ENCODE data around the gene JCHAIN.

JCHAIN gene

DNA sequence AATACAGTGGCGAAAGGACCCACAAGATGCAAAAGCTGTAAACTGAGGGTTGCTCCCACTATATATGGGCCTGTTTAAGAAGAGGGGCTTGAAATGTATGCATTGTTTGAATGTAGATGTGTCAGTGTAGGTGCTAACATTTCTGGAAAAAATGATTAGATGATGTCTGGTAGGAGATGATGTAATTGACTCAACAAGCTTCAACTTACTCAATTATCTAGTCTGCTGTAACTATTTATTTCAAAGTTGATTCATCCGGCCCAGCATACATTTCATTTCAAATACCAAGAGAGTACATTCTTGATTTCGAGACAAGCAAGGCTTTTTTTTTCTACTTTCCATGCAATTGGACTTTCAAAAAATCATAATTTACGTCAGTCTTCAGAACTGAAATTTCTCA, 47.0 kb downstream of the JCHAIN start:
- Histone ChIP-seq H3K9me3 (ENCODE audit: control extremely low read depth in 1 of 5, control insufficient read depth in 4 of 5, insufficient read depth in 2 of 5, low read depth in 1 of 5, low read length in 4 of 5) (no peaks in the 10 kb centered on the region), H3K27me3 (replicated peaks in 2 of 5; ENCODE audit: control insufficient read depth in 4 of 5, insufficient read depth in 5 of 5, low read length in 4 of 5) (no peaks in the 10 kb centered on the region), H3K4me1 (ENCODE audit: control extremely low read depth in 1 of 4, control insufficient read depth in 4 of 4, insufficient read depth in 4 of 4, low read length in 3 of 4) (peaks cover 0 to 5% (median 2%) of the 10 kb centered on the region in 4 experiments), H3K36me3 (ENCODE audit: control insufficient read depth in 4 of 4, insufficient read depth in 4 of 4, low read length in 3 of 4) (no peaks in the 10 kb centered on the region), H3K27ac (ENCODE audit: insufficient read depth in 1 of 2, low read depth in 1 of 2, low read length in 2 of 2, poor library complexity in 1 of 2, severe bottlenecking in 2 of 2) (no peak overlapping the region), H3K4me3 (ENCODE audit: control insufficient read depth in 1 of 7, extremely low read depth in 1 of 7, insufficient read depth in 4 of 7, low read depth in 2 of 7, low read length in 6 of 7) (no peak overlapping the region)
- WGBS (ENCODE audit: insufficient coverage) = 96% methylated on average over 3 of the region's 4 CpGs
- peak in 2 of 3 donors; percentile 39 to 51 for DNase-seq
- ChIA-PET CTCF (no interaction called here), POLR2A (no interaction called here)

DNA sequence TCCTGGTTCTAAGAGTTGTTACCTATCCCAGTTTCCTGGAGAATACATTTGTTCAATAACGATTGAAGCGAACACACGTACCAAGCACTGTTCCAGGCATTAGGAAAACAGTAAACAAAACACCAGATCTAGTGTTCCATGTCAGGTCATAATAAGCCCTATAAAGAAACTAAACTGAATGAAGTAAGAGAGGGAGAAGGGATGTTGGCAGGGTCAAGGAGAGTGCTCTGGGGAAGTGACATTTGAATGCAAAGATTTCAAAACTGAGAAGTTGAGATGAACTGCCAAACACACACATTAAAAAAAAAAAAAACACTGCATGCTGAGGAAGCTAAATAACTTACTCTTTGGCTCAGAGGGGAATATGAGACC, 52.1 kb downstream of the JCHAIN start:
- CTCF ChIA-PET = interaction anchor here (0.6 to 1.6 kb wide), 5 partner anchors 8 to 1097 kb away, joined by 3 read pairs; no protein-coding TSS in a partner anchor
- Histone ChIP-seq H3K9me3 (ENCODE audit: control extremely low read depth in 1 of 5, control insufficient read depth in 4 of 5, insufficient read depth in 2 of 5, low read depth in 1 of 5, low read length in 4 of 5) (no peaks in the 10 kb centered on the region), H3K27me3 (replicated peaks in 2 of 5; ENCODE audit: control insufficient read depth in 4 of 5, insufficient read depth in 5 of 5, low read length in 4 of 5) (no peaks in the 10 kb centered on the region), H3K4me1 (ENCODE audit: control extremely low read depth in 1 of 4, control insufficient read depth in 4 of 4, insufficient read depth in 4 of 4, low read length in 3 of 4) (peaks cover 0 to 15% (median 12%) of the 10 kb centered on the region in 4 experiments), H3K36me3 (ENCODE audit: control insufficient read depth in 4 of 4, insufficient read depth in 4 of 4, low read length in 3 of 4) (no peaks in the 10 kb centered on the region), H3K4me3 (ENCODE audit: control insufficient read depth in 1 of 7, extremely low read depth in 1 of 7, insufficient read depth in 4 of 7, low read depth in 2 of 7, low read length in 6 of 7) (peak overlapping the region in 1 of 7 experiments; percentile 60), H3K27ac (ENCODE audit: insufficient read depth in 1 of 2, low read depth in 1 of 2, low read length in 2 of 2, poor library complexity in 1 of 2, severe bottlenecking in 2 of 2) (no peak overlapping the region)
- POLR2A ChIA-PET = no interaction called here
- DNase-seq = peak in 2 of 3 donors; percentile 50 to 59
- no CpG with 5 or more reads among the region's 3 CpGs for WGBS (ENCODE audit: insufficient coverage)

DNA sequence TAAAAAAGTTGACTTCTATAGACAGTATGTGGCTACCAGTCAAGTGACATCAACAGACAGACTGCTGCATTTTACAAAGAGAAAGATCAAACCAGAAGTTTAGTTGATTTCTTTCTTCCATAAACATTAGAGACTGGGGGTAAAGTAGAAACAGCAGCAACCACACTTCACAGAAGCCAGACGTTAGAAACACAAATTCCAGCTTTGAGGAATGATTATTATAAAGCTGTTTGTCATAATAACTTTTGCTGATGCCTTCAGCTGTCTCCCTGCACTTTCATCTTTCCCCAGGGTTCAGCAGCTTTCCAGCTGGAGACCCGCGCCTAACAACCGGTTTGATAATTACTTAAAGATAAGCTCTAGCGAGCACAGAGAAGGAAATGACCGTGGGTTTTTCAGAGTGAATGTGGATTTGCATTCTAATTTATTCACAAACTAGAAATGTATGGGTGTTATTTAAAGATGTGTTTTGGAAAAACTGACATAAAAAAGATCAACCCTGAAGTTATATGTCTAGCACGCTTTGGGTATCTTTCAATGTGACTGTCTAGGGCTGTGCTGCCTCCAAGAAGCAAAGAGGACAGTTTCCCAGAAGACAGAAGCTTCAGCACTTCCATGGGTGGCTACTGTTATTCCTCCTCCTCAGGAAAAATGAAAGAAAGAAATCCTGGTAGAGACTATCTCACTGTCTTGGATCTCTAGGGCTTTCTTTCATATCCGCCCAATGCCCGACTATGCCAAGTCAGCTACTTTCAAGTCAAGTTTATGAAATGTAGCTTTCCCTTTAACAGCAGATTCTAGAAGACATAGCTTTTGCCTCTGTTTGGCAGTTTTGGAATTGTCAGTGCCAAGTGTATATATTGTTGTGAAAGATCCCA, 52.8 kb downstream of the JCHAIN start:
- Histone ChIP-seq H3K4me3 (ENCODE audit: control insufficient read depth in 1 of 7, extremely low read depth in 1 of 7, insufficient read depth in 4 of 7, low read depth in 2 of 7, low read length in 6 of 7) (peak overlapping the region in 2 of 7 experiments; percentile 22 to 60), H3K27me3 (replicated peaks in 2 of 5; ENCODE audit: control insufficient read depth in 4 of 5, insufficient read depth in 5 of 5, low read length in 4 of 5) (no peaks in the 10 kb centered on the region), H3K4me1 (ENCODE audit: control extremely low read depth in 1 of 4, control insufficient read depth in 4 of 4, insufficient read depth in 4 of 4, low read length in 3 of 4) (peaks cover 0 to 15% (median 12%) of the 10 kb centered on the region in 4 experiments), H3K9me3 (ENCODE audit: control extremely low read depth in 1 of 5, control insufficient read depth in 4 of 5, insufficient read depth in 2 of 5, low read depth in 1 of 5, low read length in 4 of 5) (no peaks in the 10 kb centered on the region), H3K27ac (ENCODE audit: insufficient read depth in 1 of 2, low read depth in 1 of 2, low read length in 2 of 2, poor library complexity in 1 of 2, severe bottlenecking in 2 of 2) (no peak overlapping the region), H3K36me3 (ENCODE audit: control insufficient read depth in 4 of 4, insufficient read depth in 4 of 4, low read length in 3 of 4) (no peaks in the 10 kb centered on the region)
- POLR2A ChIA-PET = no interaction called here
- 7% methylated on average over 4 of the region's 9 CpGs for WGBS (ENCODE audit: insufficient coverage)
- CTCF ChIA-PET = interaction anchor here (1.1 to 1.6 kb wide), 6 partner anchors 8 to 1098 kb away, joined by 3 read pairs; no protein-coding TSS in a partner anchor
- DNase-seq = no peak

DNA sequence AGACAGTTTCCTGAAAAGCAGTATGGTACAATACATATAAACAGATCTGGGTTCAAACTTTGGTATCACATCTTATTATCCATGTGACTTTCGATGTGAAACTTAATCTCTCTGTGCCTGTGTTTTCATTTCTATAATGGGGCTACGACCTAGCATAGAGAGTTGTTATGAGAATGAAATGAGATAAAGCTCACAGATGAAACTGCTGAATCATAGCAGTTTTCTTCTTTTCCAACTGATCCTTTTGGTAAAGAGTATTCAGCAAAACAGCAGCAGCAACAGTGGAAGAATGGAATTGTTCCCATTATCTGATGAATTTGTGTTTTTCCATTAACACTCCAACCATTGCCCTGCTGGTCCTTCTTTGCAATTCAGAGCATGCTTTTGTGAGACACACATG, 58.0 kb downstream of the JCHAIN start:
- no peak overlapping the region for H3K4me3 ChIP-seq (ENCODE audit: control insufficient read depth in 1 of 7, extremely low read depth in 1 of 7, insufficient read depth in 4 of 7, low read depth in 2 of 7, low read length in 6 of 7)
- peaks cover 0 to 2% (median 1%) of the 10 kb centered on the region in 4 experiments for H3K4me1 ChIP-seq (ENCODE audit: control extremely low read depth in 1 of 4, control insufficient read depth in 4 of 4, insufficient read depth in 4 of 4, low read length in 3 of 4)
- H3K27me3 ChIP-seq (replicated peaks in 2 of 5; ENCODE audit: control insufficient read depth in 4 of 5, insufficient read depth in 5 of 5, low read length in 4 of 5) = no peaks in the 10 kb centered on the region
- H3K36me3 ChIP-seq (ENCODE audit: control insufficient read depth in 4 of 4, insufficient read depth in 4 of 4, low read length in 3 of 4) = no peaks in the 10 kb centered on the region
- no peaks in the 10 kb centered on the region for H3K9me3 ChIP-seq (ENCODE audit: control extremely low read depth in 1 of 5, control insufficient read depth in 4 of 5, insufficient read depth in 2 of 5, low read depth in 1 of 5, low read length in 4 of 5)
- DNase-seq = no peak
- ChIA-PET POLR2A (no interaction called here), CTCF (no interaction called here)
- WGBS (ENCODE audit: insufficient coverage) = no CpG with 5 or more reads among the region's 2 CpGs
- no peak overlapping the region for H3K27ac ChIP-seq (ENCODE audit: insufficient read depth in 1 of 2, low read depth in 1 of 2, low read length in 2 of 2, poor library complexity in 1 of 2, severe bottlenecking in 2 of 2)

DNA sequence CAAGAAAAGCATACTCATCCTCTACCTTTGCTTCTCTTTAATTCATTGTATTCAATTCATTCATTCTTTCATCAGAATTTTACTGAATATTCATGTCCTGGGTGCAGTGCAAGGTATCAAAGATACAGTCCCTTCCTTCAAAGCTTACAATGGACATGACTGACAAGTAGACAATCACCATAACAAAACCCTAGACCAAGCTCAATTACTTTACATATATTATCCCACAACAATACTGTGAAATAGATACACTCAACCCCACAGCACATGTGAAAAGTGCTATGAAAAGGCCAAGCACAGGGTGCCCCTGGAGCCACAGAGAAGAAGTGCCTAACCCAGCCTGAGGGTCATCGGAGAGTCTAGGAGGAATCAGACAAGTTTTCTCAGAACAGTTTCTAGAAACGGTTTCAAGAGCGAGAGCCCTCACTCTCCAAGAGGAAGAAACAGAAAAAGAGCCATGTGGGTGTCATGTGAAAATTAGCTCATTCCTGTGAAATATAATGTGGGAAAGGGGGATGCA, 58.9 kb downstream of the JCHAIN start:
- DNase-seq = no peak
- ChIA-PET CTCF (interaction anchor here (1.1 kb wide), 1 partner anchor 37 kb away, joined by 3 read pairs; no protein-coding TSS in a partner anchor), POLR2A (no interaction called here)
- H3K27me3 ChIP-seq (replicated peaks in 2 of 5; ENCODE audit: control insufficient read depth in 4 of 5, insufficient read depth in 5 of 5, low read length in 4 of 5) = no peaks in the 10 kb centered on the region
- H3K27ac ChIP-seq (ENCODE audit: insufficient read depth in 1 of 2, low read depth in 1 of 2, low read length in 2 of 2, poor library complexity in 1 of 2, severe bottlenecking in 2 of 2) = no peak overlapping the region
- no peak overlapping the region for H3K4me3 ChIP-seq (ENCODE audit: control insufficient read depth in 1 of 7, extremely low read depth in 1 of 7, insufficient read depth in 4 of 7, low read depth in 2 of 7, low read length in 6 of 7)
- 93% methylated on average over 3 of the region's 3 CpGs for WGBS (ENCODE audit: insufficient coverage)
- H3K4me1 ChIP-seq (ENCODE audit: control extremely low read depth in 1 of 4, control insufficient read depth in 4 of 4, insufficient read depth in 4 of 4, low read length in 3 of 4) = no peaks in the 10 kb centered on the region
- no peaks in the 10 kb centered on the region for H3K9me3 ChIP-seq (ENCODE audit: control extremely low read depth in 1 of 5, control insufficient read depth in 4 of 5, insufficient read depth in 2 of 5, low read depth in 1 of 5, low read length in 4 of 5)
- no peaks in the 10 kb centered on the region for H3K36me3 ChIP-seq (ENCODE audit: control insufficient read depth in 4 of 4, insufficient read depth in 4 of 4, low read length in 3 of 4)

DNA sequence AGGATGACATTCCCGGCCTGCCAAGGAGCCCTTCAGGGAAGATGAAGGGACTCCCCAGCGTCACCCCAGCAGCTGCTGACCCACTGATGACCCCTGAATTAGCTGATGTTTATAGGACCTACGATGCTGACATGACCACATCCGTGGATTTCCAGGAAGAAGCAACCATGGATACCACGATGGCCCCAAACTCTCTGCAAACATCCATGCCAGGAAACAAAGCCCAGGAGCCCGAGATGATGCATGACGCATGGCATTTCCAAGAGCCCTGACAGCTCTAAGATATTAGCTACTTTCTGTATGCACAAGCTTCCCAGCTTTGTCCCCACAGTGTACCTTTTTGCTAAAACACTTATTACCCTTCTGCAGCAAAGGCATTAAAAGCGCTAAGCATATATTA, 59.8 kb downstream of the JCHAIN start:
- no peaks in the 10 kb centered on the region for H3K36me3 ChIP-seq (ENCODE audit: control insufficient read depth in 4 of 4, insufficient read depth in 4 of 4, low read length in 3 of 4)
- no peaks in the 10 kb centered on the region for H3K27me3 ChIP-seq (replicated peaks in 2 of 5; ENCODE audit: control insufficient read depth in 4 of 5, insufficient read depth in 5 of 5, low read length in 4 of 5)
- DNase-seq = no peak
- no peak overlapping the region for H3K4me3 ChIP-seq (ENCODE audit: control insufficient read depth in 1 of 7, extremely low read depth in 1 of 7, insufficient read depth in 4 of 7, low read depth in 2 of 7, low read length in 6 of 7)
- peaks cover 0 to 4% (median 0%) of the 10 kb centered on the region in 4 experiments for H3K4me1 ChIP-seq (ENCODE audit: control extremely low read depth in 1 of 4, control insufficient read depth in 4 of 4, insufficient read depth in 4 of 4, low read length in 3 of 4)
- no peaks in the 10 kb centered on the region for H3K9me3 ChIP-seq (ENCODE audit: control extremely low read depth in 1 of 5, control insufficient read depth in 4 of 5, insufficient read depth in 2 of 5, low read depth in 1 of 5, low read length in 4 of 5)
- 95% methylated on average over 6 of the region's 8 CpGs for WGBS (ENCODE audit: insufficient coverage)
- no peak overlapping the region for H3K27ac ChIP-seq (ENCODE audit: insufficient read depth in 1 of 2, low read depth in 1 of 2, low read length in 2 of 2, poor library complexity in 1 of 2, severe bottlenecking in 2 of 2)
- CTCF ChIA-PET = interaction anchor here (1.0 to 1.6 kb wide), 5 partner anchors 8 to 388 kb away, joined by 3 to 4 read pairs (median 3); no protein-coding TSS in a partner anchor
- POLR2A ChIA-PET = no interaction called here

All from common myeloid progenitor, CD34-positive (primary cell).